Ovary (tissue), 3 donors: ENCODE data around the gene TRPM2.

Source experiments
- POLR2A ChIP-seq: fragments of 450-650 bp; IDR thresholded peaks from one replicate; pipeline ENCODE4 v1.6.1; 2017; ENCODE audit warnings: antibody characterized with exemption, mild to moderate bottlenecking, moderate library complexity
- TF ChIP-seq, protein P1 (sequence below), 3 donors: fragments of 450-650 bp in 2 of 3; fragments of 200-600 bp in 1 of 3; IDR thresholded peaks; one replicate each; pipeline versions ENCODE4 v1.5.1 to v1.8.0; 2016 to 2022; ENCODE audit warnings: antibody characterized with exemption in 3 of 3, mild to moderate bottlenecking in 1 of 3
- donor health status: DM: no; HTN: no; CAD: no.

DNA sequence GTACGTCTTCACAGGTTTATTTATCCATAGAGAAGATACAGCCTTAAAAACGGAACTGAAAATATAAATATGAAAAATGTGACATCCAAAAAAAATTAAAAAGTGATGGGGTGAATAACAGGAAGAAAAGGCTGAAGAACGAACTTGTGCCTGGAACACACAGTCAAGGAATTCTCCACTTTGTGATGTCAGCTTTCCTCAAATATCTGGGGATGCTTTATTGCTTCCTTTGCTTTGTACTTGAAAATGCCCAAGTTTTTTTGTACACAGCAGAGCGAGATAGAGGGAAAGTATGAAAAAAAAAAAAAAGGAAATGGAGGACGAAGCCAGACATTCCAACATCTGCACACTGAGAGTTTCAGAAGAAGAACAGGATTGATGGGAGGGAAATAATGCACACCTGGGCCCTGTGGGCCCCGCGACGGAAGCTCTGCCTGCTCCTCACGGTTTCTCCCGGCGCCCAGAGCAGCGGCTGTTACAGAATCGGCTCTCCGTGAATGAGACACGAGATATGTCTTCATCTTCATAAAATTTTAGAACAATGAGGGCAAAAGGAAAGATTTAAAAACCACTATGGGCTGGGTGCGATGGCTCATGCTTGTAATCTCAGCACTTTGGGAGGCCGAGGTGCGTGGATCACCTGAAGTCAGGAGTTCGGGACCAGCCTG is 91.9 kb downstream of the TRPM2 start:
- TF ChIP-seq, protein P1, sequence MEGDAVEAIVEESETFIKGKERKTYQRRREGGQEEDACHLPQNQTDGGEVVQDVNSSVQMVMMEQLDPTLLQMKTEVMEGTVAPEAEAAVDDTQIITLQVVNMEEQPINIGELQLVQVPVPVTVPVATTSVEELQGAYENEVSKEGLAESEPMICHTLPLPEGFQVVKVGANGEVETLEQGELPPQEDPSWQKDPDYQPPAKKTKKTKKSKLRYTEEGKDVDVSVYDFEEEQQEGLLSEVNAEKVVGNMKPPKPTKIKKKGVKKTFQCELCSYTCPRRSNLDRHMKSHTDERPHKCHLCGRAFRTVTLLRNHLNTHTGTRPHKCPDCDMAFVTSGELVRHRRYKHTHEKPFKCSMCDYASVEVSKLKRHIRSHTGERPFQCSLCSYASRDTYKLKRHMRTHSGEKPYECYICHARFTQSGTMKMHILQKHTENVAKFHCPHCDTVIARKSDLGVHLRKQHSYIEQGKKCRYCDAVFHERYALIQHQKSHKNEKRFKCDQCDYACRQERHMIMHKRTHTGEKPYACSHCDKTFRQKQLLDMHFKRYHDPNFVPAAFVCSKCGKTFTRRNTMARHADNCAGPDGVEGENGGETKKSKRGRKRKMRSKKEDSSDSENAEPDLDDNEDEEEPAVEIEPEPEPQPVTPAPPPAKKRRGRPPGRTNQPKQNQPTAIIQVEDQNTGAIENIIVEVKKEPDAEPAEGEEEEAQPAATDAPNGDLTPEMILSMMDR (IDR thresholded peaks at IDR 0.05) = no peak
- TF ChIP-seq POLR2A = no peak
